PC-9 (cell line): ENCODE measurements around the gene ITGB1BP2. TPM values are rescaled to one million over a fixed set of nuclear protein-coding genes. Genes with fewer than 3 reads are reported as not detected.
A peak's percentile ranks its signal among the peaks of the same experiment; 100 is the strongest.

Experiments used
- Bru-seq: library from RNA; stranded (reverse); fragments of 400-500 nt; gene quantifications from one replicate; lab custom pipeline; 2021; lab: Mats Ljungman, UMichigan
- BruChase-seq, 2 experiments: library from RNA; stranded (reverse); fragments of 400-500 nt; gene quantifications; one replicate each; lab custom pipeline; 2021; lab: Mats Ljungman, UMichigan
- BruUV-seq: library from RNA; stranded (reverse); fragments of 400-500 nt; replicated peaks from 2 replicates; lab custom pipeline; 2021; lab: Mats Ljungman, UMichigan
- CTCF ChIA-PET: fragments of 300-600 bp; sonication (Branson Sonifier 250); formaldehyde crosslinking; loops from one replicate; lab custom pipeline; 2022; ENCODE audit warnings: antibody characterized with exemption; lab: Charles Lee
- POLR2A ChIA-PET: fragments of 300-600 bp; sonication (Branson Sonifier 250); formaldehyde crosslinking; loops from one replicate; lab custom pipeline; 2022; ENCODE audit warnings: antibody characterized with exemption; ENCODE audit not compliant: unreplicated experiment; lab: Charles Lee
- DNase-seq, 2 experiments: peaks; one replicate each; pipeline versions ENCODE4 v3.0.0 to v3.0.0-alpha.2; 2015 to 2022; ENCODE audit warnings: mixed read lengths in 1 of 2
- H2AFZ ChIP-seq: fragments of 200-600 bp; sonication (generic); 2 replicates; pipeline ENCODE4 v1.8.1; 2017; ENCODE audit warnings: antibody characterized with exemption
- H3F3A ChIP-seq: fragments of 200-600 bp; sonication (generic); 2 replicates; pipeline ENCODE4 v1.8.1; 2017; ENCODE audit warnings: antibody characterized with exemption, mild to moderate bottlenecking, low read depth; ENCODE audit not compliant: insufficient read depth
- H3K27ac ChIP-seq: fragments of 200-600 bp; sonication (generic); 2 replicates; pipeline ENCODE4 v1.6.1; 2016; ENCODE audit warnings: mixed run types
- H3K27me3 ChIP-seq: fragments of 200-600 bp; sonication (generic); 2 replicates; pipeline ENCODE4 v1.6.1; 2016; ENCODE audit warnings: low read depth, mixed run types; ENCODE audit not compliant: insufficient read depth
- H3K36me3 ChIP-seq: fragments of 200-600 bp; sonication (generic); 2 replicates; pipeline ENCODE4 v1.6.1; 2016; ENCODE audit warnings: low read depth, mixed run types
- H3K4me1 ChIP-seq: fragments of 200-600 bp; sonication (generic); replicated peaks from 2 replicates; pipeline ENCODE4 v1.6.1; 2016; ENCODE audit warnings: mixed run types; ENCODE audit not compliant: insufficient read depth
- H3K4me2 ChIP-seq: fragments of 200-600 bp; sonication (generic); 2 replicates; pipeline ENCODE4 v1.6.1; 2017; ENCODE audit warnings: mixed run types
- H3K4me3 ChIP-seq: fragments of 200-600 bp; sonication (generic); 2 replicates; pipeline ENCODE4 v1.6.1; 2016; ENCODE audit warnings: mixed run types
- H3K79me2 ChIP-seq: fragments of 200-600 bp; sonication (generic); 2 replicates; pipeline ENCODE4 v1.6.1; 2017; ENCODE audit warnings: low read depth, mixed run types
- H3K9me2 ChIP-seq: fragments of 200-600 bp; sonication (generic); 2 replicates; pipeline ENCODE4 v1.8.1; 2017; ENCODE audit warnings: mild to moderate bottlenecking; ENCODE audit not compliant: insufficient read depth
- H3K9me3 ChIP-seq: fragments of 200-600 bp; sonication (generic); 2 replicates; pipeline ENCODE4 v1.8.1; 2016; ENCODE audit warnings: low read depth; ENCODE audit not compliant: insufficient read depth
- H4K20me1 ChIP-seq: fragments of 200-600 bp; sonication (generic); 2 replicates; pipeline ENCODE4 v1.8.1; 2017; ENCODE audit not compliant: insufficient read depth
- CTCF ChIP-seq: fragments of 200-600 bp; sonication (generic); conservative IDR thresholded peaks from 2 replicates; pipeline ENCODE4 v1.6.1; 2017; ENCODE audit warnings: mixed run types, antibody characterized with exemption, mild to moderate bottlenecking, moderate library complexity
- EZH2 ChIP-seq: fragments of 200-600 bp; sonication (generic); IDR thresholded peaks from 2 replicates; pipeline ENCODE4 v1.8.0; 2017; ENCODE audit warnings: antibody characterized with exemption, low read depth
- intact Hi-C: fragments of 100-400 bp; cut with micrococcal nuclease; formaldehyde crosslinking; loops from one replicate; pipeline ENCODE4 v1.10.0; 2022; ENCODE audit not compliant: unreplicated experiment
- long read RNA-seq: library from polyadenylated mRNA; stranded (forward); transcript quantifications from one replicate; pipeline ENCODE4 v2.0.0, GENCODE V29; 2022
- total RNA-seq: library from RNA; stranded (reverse); gene quantifications from 2 replicates; pipeline ENCODE4 v1.2.3, GENCODE V29; 2021

ITGB1BP2 gene
- total RNA-seq (5.2 and 5.4 TPM in 2 replicates), Bru-seq, nascent RNA (percentile 75 among the genes with signal in this experiment), BruChase-seq, experiment 1, labeled RNA remaining after a 2-hour chase (percentile 77 among the genes with signal in this experiment), BruChase-seq, experiment 2, labeled RNA remaining after a 6-hour chase (percentile 77 among the genes with signal in this experiment)
- long read RNA-seq, result 0 reads

DNA sequence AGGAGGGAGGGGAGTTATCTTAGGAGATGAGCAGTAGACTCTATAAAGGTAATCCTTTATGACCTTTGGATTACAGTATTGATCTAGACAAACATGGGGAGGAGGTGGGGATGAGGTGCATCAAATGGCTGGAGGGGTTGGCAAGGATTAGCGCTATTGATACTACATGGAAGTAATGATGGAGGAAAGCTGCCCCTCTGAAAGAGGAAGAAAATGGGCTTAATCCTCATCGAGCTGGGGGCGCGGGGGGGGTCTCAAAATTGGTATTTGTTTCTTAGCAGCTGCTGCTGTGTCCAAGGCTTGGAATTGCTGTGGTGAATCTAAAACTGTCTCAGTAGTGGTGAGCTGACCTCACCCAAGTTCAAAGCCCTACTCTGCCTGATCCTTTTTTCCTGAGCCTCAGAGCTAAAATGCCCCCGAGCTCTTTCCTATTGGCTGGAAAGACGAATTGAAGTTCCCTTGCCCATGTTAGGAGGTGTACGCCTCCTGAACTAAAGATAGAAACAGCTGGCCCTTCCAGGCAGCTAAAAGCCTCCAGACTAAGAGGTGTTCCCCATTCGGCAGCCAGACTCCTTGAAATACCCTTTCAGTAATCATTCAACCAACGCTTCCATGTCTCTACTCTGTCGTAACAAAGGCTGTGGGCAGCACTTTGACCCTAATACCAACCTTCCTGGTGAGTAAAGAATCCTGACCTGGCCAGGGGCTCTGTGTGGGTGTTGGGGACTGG lies at the start of gene ITGB1BP2:
Gene ITGB1BP2, plus strand, starts transcription at position 556 of the 730 bp plus-strand sequence. Its CDS starts 57 bp downstream, at position 613.
- Histone ChIP-seq H2AFZ (no peak within 1 kb of the TSS), H3K4me3 (no peak within 1 kb of the TSS), H3K79me2 (no peaks in the 10 kb centered on the region), H3K27ac (no peak within 1 kb of the TSS), H3K9me3 (no peaks in the 10 kb centered on the region), H3F3A (peaks cover 34% of the 10 kb centered on the region; the same call in 1 of the 2 replicates), H3K4me1 (no peaks in the 10 kb centered on the region), H4K20me1 (0 out of 2 replicates have a peak, but pooled peaks cover 2% of the 10 kb centered on the region), H3K36me3 (0 out of 2 replicates have a peak, but pooled peaks cover 9% of the 10 kb centered on the region), H3K9me2 (no peaks in the 10 kb centered on the region), H3K4me2 (no peak within 1 kb of the TSS), H3K27me3 (no peaks in the 10 kb centered on the region)
- DNase-seq, result no peak
- ChIA-PET CTCF (no interaction called here), POLR2A (no interaction called here)
- intact Hi-C loops, result no loop called here
- BruUV-seq, result no TSS peak
- TF ChIP-seq EZH2, result no peak
- no peak for TF ChIP-seq CTCF

- Histone ChIP-seq H3K27me3 (no peaks in the 10 kb centered on the region), H3K27ac (no peak overlapping the region), H2AFZ (no peak overlapping the region), H3K4me2 (peak overlapping the region; percentile 83), H3K79me2 (peaks cover 10% of the 10 kb centered on the region; the same call in 1 of the 2 replicates), H3K9me3 (no peaks in the 10 kb centered on the region), H3F3A (peaks cover 8% of the 10 kb centered on the region; the same call in 1 of the 2 replicates), H3K9me2 (no peaks in the 10 kb centered on the region), H3K4me3 (no peak overlapping the region), H3K36me3 (no peaks in the 10 kb centered on the region), H4K20me1 (no peaks in the 10 kb centered on the region), H3K4me1 (peaks cover 12% of the 10 kb centered on the region)
- TF ChIP-seq EZH2 (no peak), CTCF (no peak)
- no peak for DNase-seq
- intact Hi-C loops, result no loop called here
- ChIA-PET CTCF (no interaction called here), POLR2A (no interaction called here)
- no TSS peak for BruUV-seq
These were observed 49.3 kb upstream of the ITGB1BP2 start for GRCh38 chrX:71252221-71252620.

DNA sequence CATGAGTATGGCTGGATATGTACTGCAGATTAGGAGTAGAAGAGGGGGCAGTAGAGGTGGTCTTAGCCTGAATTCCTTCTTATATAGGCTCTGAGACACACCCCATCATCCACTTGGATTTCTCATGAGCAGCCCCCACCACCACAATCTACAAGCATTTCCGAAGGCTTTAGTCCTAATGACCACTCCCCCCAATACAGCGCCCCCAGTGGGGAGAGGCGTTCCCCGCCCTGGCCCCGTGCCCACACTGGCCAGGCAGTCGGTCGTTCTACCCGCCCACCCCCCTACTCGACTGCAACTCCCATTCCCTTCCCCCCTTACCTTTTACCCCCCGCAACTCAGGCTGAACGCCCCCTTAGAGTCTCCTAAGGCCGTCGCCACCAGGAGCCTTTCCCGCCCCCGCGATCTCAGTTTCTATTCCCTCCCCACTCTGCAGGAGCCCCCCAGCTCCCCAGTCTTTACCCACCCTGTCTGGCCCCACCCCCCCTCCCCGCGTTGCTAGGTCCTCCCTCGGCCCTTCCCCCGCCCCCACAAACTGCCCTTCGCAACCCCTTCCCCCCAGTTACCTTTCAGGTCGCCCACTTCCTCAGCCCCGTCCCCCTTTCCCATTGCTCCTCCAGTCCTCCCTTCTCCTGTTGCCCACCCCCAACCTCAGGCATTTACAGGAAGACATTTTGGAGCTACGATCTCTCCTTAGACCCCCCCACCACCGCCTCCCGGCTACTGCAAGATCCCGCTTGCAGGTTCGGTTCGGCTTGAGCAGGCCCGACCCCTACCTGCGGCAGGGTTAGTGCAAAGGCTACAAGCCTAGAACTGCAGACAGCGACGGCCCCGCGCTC lies 48.1 kb upstream of the ITGB1BP2 start:
- intact Hi-C loops, result loop anchor here (1.0 to 2.0 kb wide), 2 partner anchors 29 to 113 kb away; partner anchors contain the start of genes NONO and TAF1
- Histone ChIP-seq H3K79me2 (peaks cover 10% of the 10 kb centered on the region; the same call in 1 of the 2 replicates), H3K27me3 (no peaks in the 10 kb centered on the region), H3K4me2 (peak overlapping the region; percentile 83), H3K9me3 (no peaks in the 10 kb centered on the region), H3K9me2 (no peaks in the 10 kb centered on the region), H3K4me3 (peak overlapping the region; percentile 87), H4K20me1 (no peaks in the 10 kb centered on the region), H3F3A (peaks cover 8% of the 10 kb centered on the region; the same call in 1 of the 2 replicates), H2AFZ (peak overlapping the region; percentile 93), H3K27ac (no peak overlapping the region), H3K36me3 (no peaks in the 10 kb centered on the region), H3K4me1 (peaks cover 12% of the 10 kb centered on the region)
- CTCF ChIA-PET, result interaction anchor here (0.6 kb wide), 2 partner anchors 58 to 1813 kb away, joined by 3 read pairs; no protein-coding TSS in a partner anchor
- peak; percentile 61; the same call in 1 of the 2 replicates for TF ChIP-seq CTCF
- no peak for TF ChIP-seq EZH2
- BruUV-seq, result no TSS peak
- peak in 1 of 2 experiments; percentile 53 for DNase-seq
- POLR2A ChIA-PET, result interaction anchor here (0.6 to 0.9 kb wide), 2 partner anchors 112 to 265 kb away, joined by 3 to 5 read pairs; partner anchors contain the start of gene TAF1
